ENCODE data around the gene LOXL1. TPM values are rescaled to one million over a fixed set of nuclear protein-coding genes. Genes with fewer than 3 reads are reported as not detected.
A peak's percentile ranks its signal among the peaks of the same experiment; 100 is the strongest.

The LOXL1 gene
- total and polyA plus RNA-seq, 2 of the 13 experiments (the other 11 are each of a cell fraction or from before 2014, with no cell fraction given), result 0.51 to 1.3 TPM

GRCh38 chr15:73908030-73908821 lies 18.0 kb upstream of the LOXL1 start (continued):
- TF ChIP-seq, protein P1, sequence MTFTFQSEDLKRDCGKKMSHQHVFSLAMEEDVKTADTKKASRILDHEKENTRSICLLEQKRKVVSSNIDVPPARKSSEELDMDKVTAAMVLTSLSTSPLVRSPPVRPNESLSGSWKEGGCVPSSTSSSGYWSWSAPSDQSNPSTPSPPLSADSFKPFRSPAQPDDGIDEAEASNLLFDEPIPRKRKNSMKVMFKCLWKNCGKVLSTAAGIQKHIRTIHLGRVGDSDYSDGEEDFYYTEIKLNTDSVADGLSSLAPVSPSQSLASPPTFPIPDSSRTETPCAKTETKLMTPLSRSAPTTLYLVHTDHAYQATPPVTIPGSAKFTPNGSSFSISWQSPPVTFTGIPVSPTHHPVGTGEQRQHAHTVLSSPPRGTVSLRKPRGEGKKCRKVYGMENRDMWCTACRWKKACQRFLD (CRISPR knock-in tag; IDR thresholded peaks at IDR 0.05; ENCODE audit: borderline replicate concordance), result no peak
- no peak for TF ChIP-seq GFI1 (CRISPR knock-in tag; IDR thresholded peaks at IDR 0.05; ENCODE audit: borderline replicate concordance)
- TF ChIP-seq ZSCAN29 (CRISPR knock-in tag; conservative IDR thresholded peaks at IDR 0.05), result no peak
- TF ChIP-seq PHB2 (IDR thresholded peaks at IDR 0.05; ENCODE audit: partially characterized antibody), result no peak
- TF ChIP-seq TRAFD1 (CRISPR knock-in tag; IDR thresholded peaks at IDR 0.05; ENCODE audit: borderline replicate concordance), result no peak
- TF ChIP-seq MZF1 (CRISPR knock-in tag; IDR thresholded peaks at IDR 0.05; ENCODE audit: borderline replicate concordance), result no peak
- no peak for TF ChIP-seq SOX6 (IDR thresholded peaks at IDR 0.05)
- no peak for TF ChIP-seq SOX6 (CRISPR knock-in tag; IDR thresholded peaks at IDR 0.05)
- TF ChIP-seq AGO1 (IDR thresholded peaks at IDR 0.05; ENCODE audit: low read depth, low read length, poor library complexity, severe bottlenecking), result no peak
- no peak for TF ChIP-seq ZNF563 (CRISPR knock-in tag; IDR thresholded peaks at IDR 0.05)
- TF ChIP-seq KMT2A (CRISPR knock-in tag; IDR thresholded peaks at IDR 0.05), result no peak
- no peak for TF ChIP-seq PRMT3 (CRISPR knock-in tag; IDR thresholded peaks at IDR 0.05; ENCODE audit: borderline replicate concordance, low read depth)
- TF ChIP-seq SP4 (CRISPR knock-in tag; IDR thresholded peaks at IDR 0.05), result no peak
- peak; percentile 36; the same call in 1 of the 2 replicates for TF ChIP-seq ZNF691 (CRISPR knock-in tag; IDR thresholded peaks at IDR 0.05; ENCODE audit: borderline replicate concordance, low read depth)
- TF ChIP-seq, protein P2, sequence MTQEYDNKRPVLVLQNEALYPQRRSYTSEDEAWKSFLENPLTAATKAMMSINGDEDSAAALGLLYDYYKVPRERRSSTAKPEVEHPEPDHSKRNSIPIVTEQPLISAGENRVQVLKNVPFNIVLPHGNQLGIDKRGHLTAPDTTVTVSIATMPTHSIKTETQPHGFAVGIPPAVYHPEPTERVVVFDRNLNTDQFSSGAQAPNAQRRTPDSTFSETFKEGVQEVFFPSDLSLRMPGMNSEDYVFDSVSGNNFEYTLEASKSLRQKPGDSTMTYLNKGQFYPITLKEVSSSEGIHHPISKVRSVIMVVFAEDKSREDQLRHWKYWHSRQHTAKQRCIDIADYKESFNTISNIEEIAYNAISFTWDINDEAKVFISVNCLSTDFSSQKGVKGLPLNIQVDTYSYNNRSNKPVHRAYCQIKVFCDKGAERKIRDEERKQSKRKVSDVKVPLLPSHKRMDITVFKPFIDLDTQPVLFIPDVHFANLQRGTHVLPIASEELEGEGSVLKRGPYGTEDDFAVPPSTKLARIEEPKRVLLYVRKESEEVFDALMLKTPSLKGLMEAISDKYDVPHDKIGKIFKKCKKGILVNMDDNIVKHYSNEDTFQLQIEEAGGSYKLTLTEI (CRISPR knock-in tag; conservative IDR thresholded peaks at IDR 0.05), result no peak
- no peak for TF ChIP-seq KDM5B (CRISPR knock-in tag; IDR thresholded peaks at IDR 0.05; ENCODE audit: borderline replicate concordance)
- no peak for TF ChIP-seq SRSF4 (IDR thresholded peaks at IDR 0.05; ENCODE audit: low read depth, low read length, poor library complexity, severe bottlenecking)
- no peak for TF ChIP-seq DNMT1 (CRISPR knock-in tag; IDR thresholded peaks at IDR 0.05)
- no peak for TF ChIP-seq ZNF747 (CRISPR knock-in tag; IDR thresholded peaks at IDR 0.05; ENCODE audit: borderline replicate concordance)
- no peak for TF ChIP-seq ZNF597 (CRISPR knock-in tag; IDR thresholded peaks at IDR 0.05)
- no peak for TF ChIP-seq HNRNPUL1 (IDR thresholded peaks at IDR 0.05; ENCODE audit: low read depth, low read length)
- no peak for TF ChIP-seq YEATS2 (CRISPR knock-in tag; IDR thresholded peaks at IDR 0.05; ENCODE audit: borderline replicate concordance)
- no peak for TF ChIP-seq ZNF724P (CRISPR knock-in tag; IDR thresholded peaks at IDR 0.05; ENCODE audit: borderline replicate concordance)
